Loucy (cell line): ENCODE data around the gene KIF20B.

ENCODE experiments used
- H2AFZ ChIP-seq: fragments of 200-600 bp; sonication (generic); 2 replicates; pipeline ENCODE4 v1.6.0; 2016; ENCODE audit warnings: antibody characterized with exemption, mild to moderate bottlenecking, low read length, moderate library complexity
- H3F3A ChIP-seq: fragments of 200-600 bp; 2 replicates; pipeline ENCODE4 v1.6.0; 2016; ENCODE audit warnings: antibody characterized with exemption, low read depth, mild to moderate bottlenecking
- H3K27me3 ChIP-seq: fragments of 200-600 bp; sonication (generic); 2 replicates; pipeline ENCODE4 v1.6.1; 2014; ENCODE audit warnings: low read length, mild to moderate bottlenecking; ENCODE audit not compliant: insufficient read depth, poor library complexity, severe bottlenecking
- H3K36me3 ChIP-seq: fragments of 200-600 bp; sonication (generic); 2 replicates; pipeline ENCODE4 v1.6.1; 2016; ENCODE audit warnings: low read length; ENCODE audit not compliant: insufficient read depth
- H3K4me1 ChIP-seq: fragments of 200-600 bp; sonication (generic); 2 replicates; pipeline ENCODE4 v1.5.1; 2014; ENCODE audit warnings: low read length, mild to moderate bottlenecking; ENCODE audit not compliant: insufficient read depth, poor library complexity, severe bottlenecking
- H3K4me2 ChIP-seq: fragments of 200-600 bp; sonication (generic); 2 replicates; pipeline ENCODE4 v1.6.0; 2014; ENCODE audit warnings: antibody characterized with exemption, low read length, low read depth, mild to moderate bottlenecking; ENCODE audit not compliant: poor library complexity, severe bottlenecking
- H3K4me3 ChIP-seq: fragments of 200-600 bp; sonication (generic); 2 replicates; pipeline ENCODE4 v1.5.1; 2014; ENCODE audit warnings: low read length, mild to moderate bottlenecking, mixed read lengths; ENCODE audit not compliant: poor library complexity, severe bottlenecking
- H3K79me2 ChIP-seq: fragments of 200-600 bp; sonication (generic); 2 replicates; pipeline ENCODE4 v1.6.1; 2014; ENCODE audit warnings: low read length; ENCODE audit not compliant: insufficient read depth
- H3K9ac ChIP-seq: fragments of 200-600 bp; sonication (generic); 2 replicates; pipeline ENCODE4 v1.6.0; 2014; ENCODE audit warnings: mild to moderate bottlenecking, low read depth, low read length, moderate library complexity; ENCODE audit not compliant: poor library complexity, severe bottlenecking
- H3K9me2 ChIP-seq: fragments of 200-600 bp; sonication (generic); replicated peaks from 2 replicates; pipeline ENCODE4 v1.6.1; 2016; ENCODE audit warnings: low read depth, low read length, mixed read lengths
- H3K9me3 ChIP-seq: fragments of 200-600 bp; sonication (generic); 2 replicates; pipeline ENCODE4 v1.6.1; 2014; ENCODE audit warnings: mild to moderate bottlenecking, antibody characterized with exemption, low read length, low read depth; ENCODE audit not compliant: insufficient read depth
- H4K20me1 ChIP-seq: fragments of 200-600 bp; sonication (generic); 2 replicates; pipeline ENCODE4 v1.6.0; 2014; ENCODE audit warnings: antibody characterized with exemption, low read length, mild to moderate bottlenecking; ENCODE audit not compliant: insufficient read depth, poor library complexity, severe bottlenecking
- EZH2phosphoT487 ChIP-seq: fragments of 200-600 bp; IDR thresholded peaks from 2 replicates; pipeline ENCODE4 v1.6.1; 2018; ENCODE audit warnings: antibody characterized with exemption, mild to moderate bottlenecking, moderate library complexity, borderline replicate concordance
- TF ChIP-seq, protein P1 (sequence below): fragments of 200-600 bp; sonication (generic); conservative IDR thresholded peaks from 2 replicates; pipeline ENCODE4 v1.5.1; 2014; ENCODE audit warnings: mild to moderate bottlenecking, antibody characterized with exemption, low read length

The KIF20B gene

DNA sequence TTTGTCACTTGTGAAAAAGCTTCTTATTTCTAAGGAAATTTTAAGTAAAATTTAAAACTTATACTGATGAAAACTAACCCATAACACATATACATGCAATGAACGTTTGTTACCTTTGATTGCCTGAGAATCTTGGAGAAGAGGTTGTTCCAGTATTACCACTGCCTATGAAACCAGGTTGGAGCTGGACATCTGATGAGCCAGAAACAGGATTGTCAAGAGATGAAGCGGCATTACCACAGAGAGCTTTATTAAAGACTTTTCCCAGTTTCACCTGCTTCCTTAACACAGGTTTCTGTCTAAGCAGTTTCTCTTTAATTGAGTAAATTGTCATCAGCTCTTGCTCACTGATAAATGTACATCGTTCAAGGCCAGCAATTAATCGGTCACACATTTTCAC, 9.0 kb upstream of the KIF20B start:
- Histone ChIP-seq H3K4me2 (no peak overlapping the region), H3K9ac (no peak overlapping the region), H3K4me1 (peaks cover 6% of the 10 kb centered on the region), H3F3A (no peaks in the 10 kb centered on the region), H3K79me2 (no peaks in the 10 kb centered on the region), H3K9me3 (no peaks in the 10 kb centered on the region), H3K4me3 (no peak overlapping the region), H4K20me1 (no peaks in the 10 kb centered on the region), H3K27me3 (no peaks in the 10 kb centered on the region), H3K9me2 (no peaks in the 10 kb centered on the region), H2AFZ (no peak overlapping the region), H3K36me3 (no peaks in the 10 kb centered on the region)
- TF ChIP-seq, protein P1, sequence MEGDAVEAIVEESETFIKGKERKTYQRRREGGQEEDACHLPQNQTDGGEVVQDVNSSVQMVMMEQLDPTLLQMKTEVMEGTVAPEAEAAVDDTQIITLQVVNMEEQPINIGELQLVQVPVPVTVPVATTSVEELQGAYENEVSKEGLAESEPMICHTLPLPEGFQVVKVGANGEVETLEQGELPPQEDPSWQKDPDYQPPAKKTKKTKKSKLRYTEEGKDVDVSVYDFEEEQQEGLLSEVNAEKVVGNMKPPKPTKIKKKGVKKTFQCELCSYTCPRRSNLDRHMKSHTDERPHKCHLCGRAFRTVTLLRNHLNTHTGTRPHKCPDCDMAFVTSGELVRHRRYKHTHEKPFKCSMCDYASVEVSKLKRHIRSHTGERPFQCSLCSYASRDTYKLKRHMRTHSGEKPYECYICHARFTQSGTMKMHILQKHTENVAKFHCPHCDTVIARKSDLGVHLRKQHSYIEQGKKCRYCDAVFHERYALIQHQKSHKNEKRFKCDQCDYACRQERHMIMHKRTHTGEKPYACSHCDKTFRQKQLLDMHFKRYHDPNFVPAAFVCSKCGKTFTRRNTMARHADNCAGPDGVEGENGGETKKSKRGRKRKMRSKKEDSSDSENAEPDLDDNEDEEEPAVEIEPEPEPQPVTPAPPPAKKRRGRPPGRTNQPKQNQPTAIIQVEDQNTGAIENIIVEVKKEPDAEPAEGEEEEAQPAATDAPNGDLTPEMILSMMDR = no peak
- no peak for TF ChIP-seq EZH2phosphoT487

DNA sequence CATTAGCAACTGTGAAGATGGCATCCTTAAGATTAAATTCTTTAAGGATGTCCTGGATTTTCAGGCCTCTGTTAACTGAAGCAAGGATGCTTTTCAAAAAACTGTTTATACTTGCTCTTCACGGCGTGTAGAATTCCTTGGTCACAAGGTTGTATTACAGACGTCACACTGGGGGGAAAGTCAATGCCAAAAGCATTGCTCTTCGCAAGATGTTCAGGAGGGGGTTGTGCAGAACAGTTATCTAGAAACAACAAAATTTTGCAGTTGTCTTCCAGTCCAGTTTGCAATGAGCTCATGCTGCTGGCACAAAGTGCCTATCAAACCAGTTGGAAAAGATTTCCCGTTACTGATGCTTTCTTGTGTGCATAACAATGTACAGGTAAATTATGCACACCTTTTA, 8.2 kb upstream of the KIF20B start:
- Histone ChIP-seq H3K4me2 (no peak overlapping the region), H2AFZ (no peak overlapping the region), H3K27me3 (no peaks in the 10 kb centered on the region), H3K4me3 (no peak overlapping the region), H3K79me2 (no peaks in the 10 kb centered on the region), H4K20me1 (no peaks in the 10 kb centered on the region), H3K9me3 (no peaks in the 10 kb centered on the region), H3K9me2 (no peaks in the 10 kb centered on the region), H3K36me3 (no peaks in the 10 kb centered on the region), H3K9ac (no peak overlapping the region), H3K4me1 (no peaks in the 10 kb centered on the region), H3F3A (no peaks in the 10 kb centered on the region)
- TF ChIP-seq, protein P1 = no peak
- no peak for TF ChIP-seq EZH2phosphoT487

DNA sequence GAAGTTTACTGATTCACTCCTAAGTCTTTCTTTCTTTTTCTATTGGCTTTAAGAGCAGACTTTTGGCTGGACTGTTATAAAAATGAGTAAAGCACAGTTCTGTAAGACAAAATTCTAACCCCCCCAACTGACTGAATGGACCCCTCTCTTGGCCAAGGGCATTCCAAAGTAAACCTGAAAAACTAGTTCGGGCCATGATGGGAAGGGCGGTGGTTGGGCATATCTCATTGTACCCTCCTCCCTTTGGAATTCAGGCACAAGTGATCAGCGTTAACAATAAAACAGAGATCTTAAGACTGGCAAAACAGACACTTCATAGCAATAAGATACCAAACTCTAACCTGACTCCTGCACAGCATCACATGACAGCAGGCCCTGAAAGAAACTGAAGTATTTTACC, 6.1 kb upstream of the KIF20B start:
- Histone ChIP-seq H3K27me3 (no peaks in the 10 kb centered on the region), H3K4me3 (no peak overlapping the region), H3K36me3 (no peaks in the 10 kb centered on the region), H3K9me3 (no peaks in the 10 kb centered on the region), H3K4me2 (no peak overlapping the region), H3K9ac (no peak overlapping the region), H4K20me1 (no peaks in the 10 kb centered on the region), H3K79me2 (no peaks in the 10 kb centered on the region), H3F3A (no peaks in the 10 kb centered on the region), H3K4me1 (peaks cover 1% of the 10 kb centered on the region), H3K9me2 (no peaks in the 10 kb centered on the region), H2AFZ (no peak overlapping the region)
- TF ChIP-seq EZH2phosphoT487 = no peak
- TF ChIP-seq, protein P1 = no peak
